GM10266 (cell line): ENCODE results near the gene INO80D.
"Not testable (repeated sequence)": the region's sequence is repeated elsewhere in the genome, so short reads cannot be mapped to it uniquely, and the experiment has no call there.

Experiments
- DNase-seq: peaks from one replicate; pipeline ENCODE4 v3.0.0; 2012; ENCODE audit errors: extremely low spot score
- CTCF ChIP-seq: IDR thresholded peaks from 2 replicates; pipeline ENCODE4 v1.5.1; 2012; ENCODE audit warnings: mild to moderate bottlenecking, low read depth; ENCODE audit not compliant: control insufficient read depth, insufficient read depth; ENCODE audit errors: missing control alignments

Gene INO80D

GRCh38 chr2:205988274-205988673 lies 97.7 kb downstream of the INO80D start:
- no peak for TF ChIP-seq CTCF
- DNase-seq: no peak

- not testable (repeated sequence) for DNase-seq
These were observed 99.6 kb downstream of the INO80D start for GRCh38 chr2:205986334-205986733.

- DNase-seq: peak; percentile 70
- TF ChIP-seq CTCF: no peak
These were observed 101.6 kb downstream of the INO80D start for GRCh38 chr2:205984381-205984780.

GRCh38 chr2:205982776-205983327 lies 103.1 kb downstream of the INO80D start:
- TF ChIP-seq CTCF: no peak
- DNase-seq: no peak

- DNase-seq: not testable (repeated sequence)
These were observed 107.2 kb downstream of the INO80D start for GRCh38 chr2:205978728-205979127.

GRCh38 chr2:205977699-205978098 lies 108.3 kb downstream of the INO80D start:
- not testable (repeated sequence) for DNase-seq

- not testable (repeated sequence) for DNase-seq
These were observed 108.9 kb downstream of the INO80D start for GRCh38 chr2:205976934-205977659.

- DNase-seq: no peak
- no peak for TF ChIP-seq CTCF
These were observed 109.7 kb downstream of the INO80D start for GRCh38 chr2:205976120-205976814.

- DNase-seq: no peak
- TF ChIP-seq CTCF: no peak
These were observed 110.7 kb downstream of the INO80D start for GRCh38 chr2:205975082-205975949.
